Measurements from ENCODE around the gene ZDHHC24. TPM values are rescaled to one million over a fixed set of nuclear protein-coding genes. Genes with fewer than 3 reads are reported as not detected.

The ZDHHC24 gene
- total RNA-seq, 2 experiments from 2014 or later = 11.9 to 35.1 TPM

- CTCF ChIA-PET (ENCODE audit: unreplicated experiment) = no interaction called here
- Histone ChIP-seq H4K20me1 (ENCODE audit: insufficient read depth, low read length) (no peaks in the 10 kb centered on the region), H3K27ac (ENCODE audit: low read depth, low read length, poor library complexity, severe bottlenecking) (no peak overlapping the region), H3K4me2 (ENCODE audit: low read length) (peak overlapping the region; percentile 73), H3K4me1 (ENCODE audit: insufficient read depth, low read length, poor library complexity, severe bottlenecking) (peaks cover 4% of the 10 kb centered on the region), H3K4me3 (ENCODE audit: low read depth, low read length, poor library complexity, severe bottlenecking) (peak overlapping the region; percentile 72), H3K9me3 (ENCODE audit: low read length) (no peaks in the 10 kb centered on the region), H2AFZ (ENCODE audit: low read length) (peak overlapping the region; percentile 82; the same call in 1 of the 2 replicates), H3K9me2 (ENCODE audit: insufficient read depth, low read length) (no peaks in the 10 kb centered on the region), H3K36me3 (ENCODE audit: insufficient read depth, low read length) (peaks cover 4% of the 10 kb centered on the region; the same call in 1 of the 2 replicates), H3K79me2 (ENCODE audit: insufficient read depth, low read depth, low read length) (no peaks in the 10 kb centered on the region)
- POLR2A ChIA-PET = interaction anchor here (0.5 kb wide), 1 partner anchor 27 kb away, joined by 3 read pairs; no protein-coding TSS in a partner anchor
- intact Hi-C loops (cut with micrococcal nuclease; ENCODE audit: unreplicated experiment) = no loop called here
- BruUV-seq (replicated peaks) = no TSS peak
- no peak for DNase-seq (ENCODE audit: low spot score)
- TF ChIP-seq EZH2phosphoT487 (IDR thresholded peaks at IDR 0.05; ENCODE audit: borderline replicate concordance, low read depth, low read length) = no peak
- TF ChIP-seq, protein P1, sequence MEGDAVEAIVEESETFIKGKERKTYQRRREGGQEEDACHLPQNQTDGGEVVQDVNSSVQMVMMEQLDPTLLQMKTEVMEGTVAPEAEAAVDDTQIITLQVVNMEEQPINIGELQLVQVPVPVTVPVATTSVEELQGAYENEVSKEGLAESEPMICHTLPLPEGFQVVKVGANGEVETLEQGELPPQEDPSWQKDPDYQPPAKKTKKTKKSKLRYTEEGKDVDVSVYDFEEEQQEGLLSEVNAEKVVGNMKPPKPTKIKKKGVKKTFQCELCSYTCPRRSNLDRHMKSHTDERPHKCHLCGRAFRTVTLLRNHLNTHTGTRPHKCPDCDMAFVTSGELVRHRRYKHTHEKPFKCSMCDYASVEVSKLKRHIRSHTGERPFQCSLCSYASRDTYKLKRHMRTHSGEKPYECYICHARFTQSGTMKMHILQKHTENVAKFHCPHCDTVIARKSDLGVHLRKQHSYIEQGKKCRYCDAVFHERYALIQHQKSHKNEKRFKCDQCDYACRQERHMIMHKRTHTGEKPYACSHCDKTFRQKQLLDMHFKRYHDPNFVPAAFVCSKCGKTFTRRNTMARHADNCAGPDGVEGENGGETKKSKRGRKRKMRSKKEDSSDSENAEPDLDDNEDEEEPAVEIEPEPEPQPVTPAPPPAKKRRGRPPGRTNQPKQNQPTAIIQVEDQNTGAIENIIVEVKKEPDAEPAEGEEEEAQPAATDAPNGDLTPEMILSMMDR (conservative IDR thresholded peaks at IDR 0.05; ENCODE audit: low read length) = no peak
These were observed 34.9 kb downstream of the ZDHHC24 start for GRCh38 chr11:66510990-66511339.

- TSS peak; percentile 41 for BruUV-seq (replicated peaks)
- H3K4me2 ChIP-seq (ENCODE audit: low read length) = peak within 1 kb of the TSS; percentile 73
- no peaks in the 10 kb centered on the region for H3K79me2 ChIP-seq (ENCODE audit: insufficient read depth, low read depth, low read length)
- DNase-seq (ENCODE audit: low spot score) = peak; percentile 71
- peak within 1 kb of the TSS; percentile 72 for H3K4me3 ChIP-seq (ENCODE audit: low read depth, low read length, poor library complexity, severe bottlenecking)
- no peak within 1 kb of the TSS for H3K27ac ChIP-seq (ENCODE audit: low read depth, low read length, poor library complexity, severe bottlenecking)
- ChIA-PET POLR2A (interaction anchor here (0.5 to 0.7 kb wide), 2 partner anchors 28 to 49 kb away, joined by 3 to 4 read pairs; no protein-coding TSS in a partner anchor), CTCF (ENCODE audit: unreplicated experiment) (no interaction called here)
- H3K4me1 ChIP-seq (ENCODE audit: insufficient read depth, low read length, poor library complexity, severe bottlenecking) = peaks cover 4% of the 10 kb centered on the region
- H3K36me3 ChIP-seq (ENCODE audit: insufficient read depth, low read length) = peaks cover 6% of the 10 kb centered on the region; the same call in 1 of the 2 replicates
- H3K9me2 ChIP-seq (ENCODE audit: insufficient read depth, low read length) = no peaks in the 10 kb centered on the region
- TF ChIP-seq, protein P1 (conservative IDR thresholded peaks at IDR 0.05; ENCODE audit: low read length) = no peak
- TF ChIP-seq EZH2phosphoT487 (IDR thresholded peaks at IDR 0.05; ENCODE audit: borderline replicate concordance, low read depth, low read length) = no peak
- H4K20me1 ChIP-seq (ENCODE audit: insufficient read depth, low read length) = no peaks in the 10 kb centered on the region
- peak within 1 kb of the TSS; percentile 82 for H2AFZ ChIP-seq (ENCODE audit: low read length)
- intact Hi-C loops (cut with micrococcal nuclease; ENCODE audit: unreplicated experiment) = no loop called here
- H3K9me3 ChIP-seq (ENCODE audit: low read length) = no peaks in the 10 kb centered on the region
These were observed 35.4 kb downstream of the ZDHHC24 start, which contains the start of gene BBS1 for GRCh38 chr11:66510271-66510989. TSS of gene BBS1 (plus strand) at chr11:66510635. CDS start at chr11:66510660, 25 bp downstream.

DNA sequence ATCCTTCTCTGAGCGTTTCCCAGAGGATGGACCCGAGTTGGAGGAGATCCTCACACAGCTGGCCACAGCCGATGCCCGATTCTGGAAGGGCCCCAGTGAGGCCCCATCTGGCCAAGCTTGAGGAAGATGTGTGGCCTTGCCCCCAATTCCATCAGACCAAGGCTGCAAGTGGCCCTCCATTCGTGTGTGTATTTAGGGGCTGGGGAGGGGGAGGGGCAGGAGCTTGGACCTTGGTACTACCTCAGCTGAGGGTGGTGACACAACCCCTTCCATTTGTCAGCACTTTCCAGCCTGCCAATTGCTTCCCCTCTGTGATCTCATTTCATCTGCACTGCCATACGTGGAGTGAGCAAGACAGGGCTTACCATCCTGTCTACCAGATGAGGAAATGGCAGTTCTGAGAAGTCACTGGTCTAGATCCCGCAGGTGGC is 36.7 kb downstream of the ZDHHC24 start:
- ChIA-PET POLR2A (interaction anchor here (1.1 kb wide), 1 partner anchor 7 kb away, joined by 3 read pairs; no protein-coding TSS in a partner anchor), CTCF (ENCODE audit: unreplicated experiment) (no interaction called here)
- intact Hi-C loops (cut with micrococcal nuclease; ENCODE audit: unreplicated experiment) = no loop called here
- H3K36me3 ChIP-seq (ENCODE audit: insufficient read depth, low read length) = peaks cover 19% of the 10 kb centered on the region
- H3K4me3 ChIP-seq (ENCODE audit: low read depth, low read length, poor library complexity, severe bottlenecking) = no peak overlapping the region
- H3K79me2 ChIP-seq (ENCODE audit: insufficient read depth, low read depth, low read length) = no peaks in the 10 kb centered on the region
- no peaks in the 10 kb centered on the region for H4K20me1 ChIP-seq (ENCODE audit: insufficient read depth, low read length)
- no peak overlapping the region for H2AFZ ChIP-seq (ENCODE audit: low read length)
- DNase-seq (ENCODE audit: low spot score) = no peak
- BruUV-seq (replicated peaks) = no TSS peak
- H3K4me2 ChIP-seq (ENCODE audit: low read length) = no peak overlapping the region
- H3K9me2 ChIP-seq (ENCODE audit: insufficient read depth, low read length) = no peaks in the 10 kb centered on the region
- H3K9me3 ChIP-seq (ENCODE audit: low read length) = no peaks in the 10 kb centered on the region
- H3K4me1 ChIP-seq (ENCODE audit: insufficient read depth, low read length, poor library complexity, severe bottlenecking) = peaks cover 4% of the 10 kb centered on the region
- no peak overlapping the region for H3K27ac ChIP-seq (ENCODE audit: low read depth, low read length, poor library complexity, severe bottlenecking)
- TF ChIP-seq, protein P1 (conservative IDR thresholded peaks at IDR 0.05; ENCODE audit: low read length) = no peak
- TF ChIP-seq EZH2phosphoT487 (IDR thresholded peaks at IDR 0.05; ENCODE audit: borderline replicate concordance, low read depth, low read length) = no peak

Data from OCI-LY7 (cell line).